ENCODE measurements around the gene CCND3. TPM values are rescaled to one million over a fixed set of nuclear protein-coding genes. Genes with fewer than 3 reads are reported as not detected.

Gene CCND3
- total RNA-seq, 2 experiments from 2014 or later: 244 to 319 TPM

DNA sequence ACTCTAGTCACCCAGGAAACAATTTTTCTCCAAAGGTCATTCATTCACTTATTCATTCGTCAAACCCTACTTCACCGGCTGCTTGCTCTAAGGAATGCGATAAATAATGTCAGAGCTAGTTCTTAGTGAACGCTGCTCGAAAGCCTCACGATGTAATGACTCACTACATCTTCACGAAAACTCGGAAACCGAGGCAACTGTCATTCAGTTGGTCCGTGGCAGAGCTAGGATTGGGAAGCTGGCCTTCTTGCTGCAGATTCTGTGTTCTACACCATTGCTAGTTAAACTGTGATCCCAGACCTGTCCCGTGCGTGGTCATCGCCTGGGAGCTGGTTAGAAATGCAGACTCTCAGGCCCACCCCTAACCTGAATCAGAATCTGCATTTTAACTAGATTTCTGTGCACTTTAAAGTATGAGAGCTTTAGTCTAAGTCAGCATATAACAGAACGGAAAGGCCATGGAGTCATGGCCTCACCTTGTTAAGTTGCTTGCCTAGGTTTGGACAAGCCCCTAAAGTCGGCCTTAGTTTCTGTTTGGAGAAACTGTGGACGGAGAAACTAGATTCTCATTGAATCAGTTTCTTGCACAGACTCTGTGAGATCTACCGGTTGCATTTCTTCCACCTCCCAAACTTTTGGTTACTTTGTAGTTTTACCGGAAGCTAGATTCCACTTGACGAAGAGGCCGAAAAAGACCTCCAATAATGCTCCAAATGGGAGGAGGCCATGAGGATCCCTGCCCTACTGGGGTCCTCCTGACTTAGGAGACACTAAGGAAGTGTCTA lies 651 bp upstream of the CCND3 start:
- peaks cover 61% of the 10 kb centered on the region for H3K4me1 ChIP-seq (ENCODE audit: insufficient read depth, low read length, poor library complexity, severe bottlenecking)
- H3K9me3 ChIP-seq (ENCODE audit: low read length): no peaks in the 10 kb centered on the region
- H3K36me3 ChIP-seq (ENCODE audit: insufficient read depth, low read length): peaks cover 42% of the 10 kb centered on the region
- TSS peak; percentile 97 for BruUV-seq (replicated peaks)
- H3K27ac ChIP-seq (ENCODE audit: low read depth, low read length, poor library complexity, severe bottlenecking): peak overlapping the region; percentile 81
- H3K4me2 ChIP-seq (ENCODE audit: low read length): peak overlapping the region; percentile 93
- H3K4me3 ChIP-seq (ENCODE audit: low read depth, low read length, poor library complexity, severe bottlenecking): peak overlapping the region; percentile 93
- peaks cover 57% of the 10 kb centered on the region for H3K79me2 ChIP-seq (ENCODE audit: insufficient read depth, low read depth, low read length)
- ChIA-PET POLR2A (interaction anchor here (0.5 to 2.2 kb wide), 21 partner anchors 13 to 1626 kb away, joined by 3 to 7 read pairs (median 4); partner anchors contain the start of gene TOMM6), CTCF (ENCODE audit: unreplicated experiment) (interaction anchor here (1.1 kb wide), 1 partner anchor 21 kb away, joined by 3 read pairs; the partner anchor contains the start of genes BYSL and MED20)
- intact Hi-C loops (cut with micrococcal nuclease; ENCODE audit: unreplicated experiment): loop anchor here (5.0 kb wide), 1 partner anchor 35 kb away; no protein-coding TSS in a partner anchor
- peak overlapping the region; percentile 44; the same call in 1 of the 2 replicates for H2AFZ ChIP-seq (ENCODE audit: low read length)
- no peaks in the 10 kb centered on the region for H3K9me2 ChIP-seq (ENCODE audit: insufficient read depth, low read length)
- peak; percentile 27 for DNase-seq (ENCODE audit: low spot score)
- H4K20me1 ChIP-seq (ENCODE audit: insufficient read depth, low read length): peaks cover 24% of the 10 kb centered on the region
- TF ChIP-seq EZH2phosphoT487 (IDR thresholded peaks at IDR 0.05; ENCODE audit: borderline replicate concordance, low read depth, low read length): no peak
- TF ChIP-seq, protein P1, sequence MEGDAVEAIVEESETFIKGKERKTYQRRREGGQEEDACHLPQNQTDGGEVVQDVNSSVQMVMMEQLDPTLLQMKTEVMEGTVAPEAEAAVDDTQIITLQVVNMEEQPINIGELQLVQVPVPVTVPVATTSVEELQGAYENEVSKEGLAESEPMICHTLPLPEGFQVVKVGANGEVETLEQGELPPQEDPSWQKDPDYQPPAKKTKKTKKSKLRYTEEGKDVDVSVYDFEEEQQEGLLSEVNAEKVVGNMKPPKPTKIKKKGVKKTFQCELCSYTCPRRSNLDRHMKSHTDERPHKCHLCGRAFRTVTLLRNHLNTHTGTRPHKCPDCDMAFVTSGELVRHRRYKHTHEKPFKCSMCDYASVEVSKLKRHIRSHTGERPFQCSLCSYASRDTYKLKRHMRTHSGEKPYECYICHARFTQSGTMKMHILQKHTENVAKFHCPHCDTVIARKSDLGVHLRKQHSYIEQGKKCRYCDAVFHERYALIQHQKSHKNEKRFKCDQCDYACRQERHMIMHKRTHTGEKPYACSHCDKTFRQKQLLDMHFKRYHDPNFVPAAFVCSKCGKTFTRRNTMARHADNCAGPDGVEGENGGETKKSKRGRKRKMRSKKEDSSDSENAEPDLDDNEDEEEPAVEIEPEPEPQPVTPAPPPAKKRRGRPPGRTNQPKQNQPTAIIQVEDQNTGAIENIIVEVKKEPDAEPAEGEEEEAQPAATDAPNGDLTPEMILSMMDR (conservative IDR thresholded peaks at IDR 0.05; ENCODE audit: low read length): no peak

DNA sequence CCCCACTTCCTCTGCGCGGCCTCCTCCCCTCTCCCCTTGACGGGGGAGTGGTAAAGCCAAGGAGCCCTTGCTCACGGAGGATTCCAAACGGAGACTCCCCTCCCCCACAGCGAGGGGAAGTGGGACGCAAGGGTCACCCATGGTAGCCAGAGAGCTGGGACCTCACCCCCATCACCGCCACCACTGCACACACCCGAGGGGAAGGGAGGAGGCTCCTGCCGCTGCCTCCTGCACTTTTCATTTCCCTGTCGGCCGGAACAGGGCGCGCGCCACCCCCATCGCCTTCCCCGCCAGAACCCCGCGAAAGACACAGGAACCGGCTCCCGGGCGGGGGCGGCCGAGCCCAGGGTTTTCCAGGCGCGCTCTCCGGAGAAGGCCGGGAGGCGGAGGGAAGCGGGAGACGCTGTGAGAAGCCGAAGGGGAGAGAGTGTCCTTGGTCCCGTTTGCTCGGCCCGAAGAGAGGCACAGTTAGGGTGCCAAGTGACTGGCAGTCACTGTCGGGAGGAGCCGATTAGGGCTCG lies 789 bp downstream of the CCND3 start:
- H2AFZ ChIP-seq (ENCODE audit: low read length): no peak overlapping the region
- CTCF ChIA-PET (ENCODE audit: unreplicated experiment): interaction anchor here (0.6 to 2.5 kb wide), 5 partner anchors 10 to 108 kb away, joined by 3 to 9 read pairs (median 3); partner anchors contain the start of genes BYSL and MED20
- BruUV-seq (replicated peaks): no TSS peak

More for the DNA sequence above, 789 bp downstream of the CCND3 start:
- peaks cover 73% of the 10 kb centered on the region for H3K4me1 ChIP-seq (ENCODE audit: insufficient read depth, low read length, poor library complexity, severe bottlenecking)
- H3K9me2 ChIP-seq (ENCODE audit: insufficient read depth, low read length): no peaks in the 10 kb centered on the region
- peak overlapping the region; percentile 93 for H3K4me2 ChIP-seq (ENCODE audit: low read length)
- peaks cover 56% of the 10 kb centered on the region for H3K36me3 ChIP-seq (ENCODE audit: insufficient read depth, low read length)
- H3K4me3 ChIP-seq (ENCODE audit: low read depth, low read length, poor library complexity, severe bottlenecking): peak overlapping the region; percentile 93
- no peak for TF ChIP-seq EZH2phosphoT487 (IDR thresholded peaks at IDR 0.05; ENCODE audit: borderline replicate concordance, low read depth, low read length)
- H4K20me1 ChIP-seq (ENCODE audit: insufficient read depth, low read length): peaks cover 27% of the 10 kb centered on the region
- H3K9me3 ChIP-seq (ENCODE audit: low read length): no peaks in the 10 kb centered on the region
- DNase-seq (ENCODE audit: low spot score): peak; percentile 64
- POLR2A ChIA-PET: interaction anchor here (0.6 to 3.2 kb wide), 11 partner anchors 12 to 630 kb away, joined by 4 to 19 read pairs (median 7); no protein-coding TSS in a partner anchor
- peaks cover 72% of the 10 kb centered on the region for H3K79me2 ChIP-seq (ENCODE audit: insufficient read depth, low read depth, low read length)
- intact Hi-C loops (cut with micrococcal nuclease; ENCODE audit: unreplicated experiment): loop anchor here (1.0 to 5.0 kb wide), 5 partner anchors 36 to 154 kb away; partner anchors contain the start of gene TOMM6
- peak overlapping the region; percentile 82 for H3K27ac ChIP-seq (ENCODE audit: low read depth, low read length, poor library complexity, severe bottlenecking)

Data from OCI-LY7 (cell line).